ENCODE results near the gene ADGRG7.

- TF ChIP-seq POLR2AphosphoS5 (IDR thresholded peaks at IDR 0.05) (no peak), EP300 (IDR thresholded peaks at IDR 0.05) (no peak)
- TF ChIP-seq, protein P1, sequence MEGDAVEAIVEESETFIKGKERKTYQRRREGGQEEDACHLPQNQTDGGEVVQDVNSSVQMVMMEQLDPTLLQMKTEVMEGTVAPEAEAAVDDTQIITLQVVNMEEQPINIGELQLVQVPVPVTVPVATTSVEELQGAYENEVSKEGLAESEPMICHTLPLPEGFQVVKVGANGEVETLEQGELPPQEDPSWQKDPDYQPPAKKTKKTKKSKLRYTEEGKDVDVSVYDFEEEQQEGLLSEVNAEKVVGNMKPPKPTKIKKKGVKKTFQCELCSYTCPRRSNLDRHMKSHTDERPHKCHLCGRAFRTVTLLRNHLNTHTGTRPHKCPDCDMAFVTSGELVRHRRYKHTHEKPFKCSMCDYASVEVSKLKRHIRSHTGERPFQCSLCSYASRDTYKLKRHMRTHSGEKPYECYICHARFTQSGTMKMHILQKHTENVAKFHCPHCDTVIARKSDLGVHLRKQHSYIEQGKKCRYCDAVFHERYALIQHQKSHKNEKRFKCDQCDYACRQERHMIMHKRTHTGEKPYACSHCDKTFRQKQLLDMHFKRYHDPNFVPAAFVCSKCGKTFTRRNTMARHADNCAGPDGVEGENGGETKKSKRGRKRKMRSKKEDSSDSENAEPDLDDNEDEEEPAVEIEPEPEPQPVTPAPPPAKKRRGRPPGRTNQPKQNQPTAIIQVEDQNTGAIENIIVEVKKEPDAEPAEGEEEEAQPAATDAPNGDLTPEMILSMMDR (IDR thresholded peaks at IDR 0.05): no peak
These were observed 34.9 kb upstream of the ADGRG7 start for GRCh38 chr3:100574536-100574935.
